Upper lobe of left lung (tissue), 4 donors: ENCODE results near the gene HAND2.

Source experiments
- CTCF ChIP-seq, 6 experiments: fragments of 450-650 bp in 4 of 6; fragments of 200-600 bp in 2 of 6; sonication (generic) in 2 of 6; IDR thresholded peaks; one replicate each; pipeline ENCODE4 v1.5.1; 2016 to 2019; ENCODE audit warnings: antibody characterized with exemption in 6 of 6
- EP300 ChIP-seq, 4 donors: sonication (generic); formaldehyde crosslinking; IDR thresholded peaks; one replicate each; pipeline ENCODE4 v1.5.1; 2017; ENCODE audit warnings: antibody characterized with exemption in 4 of 4, control low read depth in 2 of 4
- POLR2A ChIP-seq, 4 donors: fragments of 450-650 bp; IDR thresholded peaks; one replicate each; pipeline ENCODE4 v1.5.1; 2016 to 2017; ENCODE audit warnings: antibody characterized with exemption in 4 of 4, mild to moderate bottlenecking in 2 of 4
- POLR2AphosphoS5 ChIP-seq, 2 donors: sonication (generic); formaldehyde crosslinking; IDR thresholded peaks; one replicate each; pipeline ENCODE4 v1.5.1; 2017; ENCODE audit warnings: antibody characterized with exemption in 2 of 2

- TF ChIP-seq POLR2AphosphoS5 (IDR thresholded peaks at IDR 0.05), result no peak
- TF ChIP-seq CTCF (IDR thresholded peaks at IDR 0.05), result no peak
- TF ChIP-seq POLR2A (IDR thresholded peaks at IDR 0.05), result no peak
- TF ChIP-seq EP300 (IDR thresholded peaks at IDR 0.05), result no peak
These were observed 13.2 kb downstream of the HAND2 start for GRCh38 chr4:173516621-173517524.
